ENCODE data around the gene SPA17.

The SPA17 gene

GRCh38 chr11:124663861-124664260, 9.8 kb upstream of the SPA17 start:
- DNase-seq: no peak

- DNase-seq: no peak
Measured at GRCh38 chr11:124667601-124668000, 6.1 kb upstream of the SPA17 start.

GRCh38 chr11:124669193-124669592, 4.5 kb upstream of the SPA17 start:
- DNase-seq: peak; percentile 34 to 73

- peak; percentile 47 to 48 for DNase-seq
Measured at GRCh38 chr11:124670732-124671131, 3.0 kb upstream of the SPA17 start.

GRCh38 chr11:124672536-124673215, 1.0 kb upstream of the SPA17 start:
- DNase-seq: no peak

GRCh38 chr11:124674168-124674517, 439 bp downstream of the SPA17 start:
- DNase-seq: no peak

- DNase-seq: no peak
Measured at GRCh38 chr11:124674571-124674970, 867 bp downstream of the SPA17 start.

GRCh38 chr11:124676386-124676785, 2.7 kb downstream of the SPA17 start:
- no peak for DNase-seq

- no peak for DNase-seq
Measured at GRCh38 chr11:124678416-124678815, 4.7 kb downstream of the SPA17 start.

- no peak for DNase-seq
Measured at GRCh38 chr11:124681421-124681820, 7.7 kb downstream of the SPA17 start.

GRCh38 chr11:124682443-124682842, 8.7 kb downstream of the SPA17 start:
- DNase-seq: no peak

GRCh38 chr11:124693142-124693541, 19.4 kb downstream of the SPA17 start:
- DNase-seq: no peak

- DNase-seq: no peak
Measured at GRCh38 chr11:124699547-124699946, 25.8 kb downstream of the SPA17 start.

GRCh38 chr11:124700028-124700427, 26.3 kb downstream of the SPA17 start:
- no peak for DNase-seq

- DNase-seq: no peak
Measured at GRCh38 chr11:124707829-124708228, 34.1 kb downstream of the SPA17 start.

- DNase-seq: no peak
Measured at GRCh38 chr11:124712392-124712791, 38.7 kb downstream of the SPA17 start.

GRCh38 chr11:124716591-124716990, 42.9 kb downstream of the SPA17 start:
- DNase-seq: no peak

GRCh38 chr11:124717421-124717785, 43.7 kb downstream of the SPA17 start:
- DNase-seq: no peak

- DNase-seq: peak in 1 of 2 donors; percentile 34
Measured at GRCh38 chr11:124717786-124718651, 44.3 kb downstream of the SPA17 start.

- no peak for DNase-seq
Measured at GRCh38 chr11:124718801-124719200, 45.1 kb downstream of the SPA17 start.

- no peak for DNase-seq
Measured at GRCh38 chr11:124719534-124719933, 45.8 kb downstream of the SPA17 start.

GRCh38 chr11:124722176-124722575, 48.5 kb downstream of the SPA17 start:
- no peak for DNase-seq

- no peak for DNase-seq
Measured at GRCh38 chr11:124724979-124725718, 51.4 kb downstream of the SPA17 start.

GRCh38 chr11:124725719-124726105, 52.0 kb downstream of the SPA17 start:
- DNase-seq: no peak

Measured in CD4-positive, alpha-beta T cell treated with Interferon alpha-2 for 1 hour (primary cell).